CD4-positive, alpha-beta T cell treated with Interleukin-6 at 100 ng/mL for 8 hours (primary cell): ENCODE results near the gene WFIKKN1.

ENCODE experiments used
- DNase-seq: peaks from one replicate; pipeline ENCODE4 v3.0.0-alpha.2; 2020; ENCODE audit warnings: mixed read lengths, low spot score

Gene WFIKKN1

GRCh38 chr16:637081-638018, 6.6 kb downstream of the WFIKKN1 start:
- DNase-seq: peak; percentile 90

GRCh38 chr16:638034-638543, 7.3 kb downstream of the WFIKKN1 start:
- no peak for DNase-seq

DNA sequence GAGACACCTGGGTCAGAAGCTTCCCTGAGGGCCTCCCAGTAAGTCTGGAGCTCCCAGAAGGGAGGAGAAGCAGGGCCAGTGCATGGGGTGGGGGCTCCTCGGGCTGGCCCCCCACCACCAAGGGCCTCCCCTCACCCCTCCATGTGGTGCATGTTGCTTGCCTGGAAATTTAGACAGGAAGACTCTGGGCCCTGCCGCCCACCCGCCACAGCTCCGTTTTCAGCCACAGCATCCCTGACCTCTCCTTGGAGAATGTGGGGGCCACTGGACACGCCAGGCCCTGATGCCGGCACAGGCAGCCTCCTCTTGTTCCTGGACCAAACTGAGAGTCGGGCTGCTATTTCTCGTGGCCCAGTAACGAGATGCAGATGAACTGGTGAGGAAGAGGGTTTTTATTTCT, 8.1 kb downstream of the WFIKKN1 start:
- DNase-seq: no peak

DNA sequence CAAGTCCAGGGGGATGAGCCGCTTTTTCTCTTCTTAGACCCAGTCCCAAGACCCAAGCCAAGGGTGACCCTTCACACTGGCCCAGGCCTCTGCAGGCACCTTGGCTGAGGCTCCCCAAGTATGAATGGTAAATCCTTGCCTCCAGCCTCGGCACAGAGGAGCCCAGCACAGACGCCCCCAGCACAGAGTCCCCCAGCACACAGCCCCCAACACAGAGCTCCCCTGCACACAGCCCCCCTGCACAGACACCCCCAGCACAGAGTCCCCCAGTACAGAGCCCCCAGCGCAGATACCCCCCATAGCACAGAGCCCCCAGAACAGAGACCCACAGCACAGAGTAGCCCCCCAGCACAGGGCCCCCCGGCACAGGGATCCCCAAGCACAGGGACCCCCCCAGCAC, 9.8 kb downstream of the WFIKKN1 start:
- no peak for DNase-seq

- peak; percentile 53 for DNase-seq
Observed at GRCh38 chr16:641326-642188, 10.8 kb downstream of the WFIKKN1 start, which contains the start of gene MCRIP2. TSS of gene MCRIP2 (plus strand) at chr16:641828. CDS start at chr16:641992, 164 bp downstream.

GRCh38 chr16:642189-643049, 11.6 kb downstream of the WFIKKN1 start:
- no peak for DNase-seq

DNA sequence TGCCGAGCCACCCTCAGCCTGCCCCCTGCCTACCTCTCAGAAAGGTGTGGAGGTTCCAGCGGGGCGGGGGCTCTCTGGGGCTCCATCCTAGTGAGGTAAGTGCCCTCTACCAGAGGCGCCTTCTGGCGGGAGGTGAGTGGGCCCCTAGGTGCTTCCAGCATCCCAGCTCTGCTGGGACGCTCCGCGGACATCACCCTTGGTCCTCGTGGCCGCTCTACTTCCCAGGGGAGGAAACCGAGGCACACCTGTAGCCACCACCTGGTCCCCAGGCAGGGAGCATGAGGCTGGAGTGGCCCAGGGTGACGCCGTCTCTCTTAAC, 12.2 kb downstream of the WFIKKN1 start:
- DNase-seq: no peak

GRCh38 chr16:644556-644955, 13.8 kb downstream of the WFIKKN1 start:
- no peak for DNase-seq

DNA sequence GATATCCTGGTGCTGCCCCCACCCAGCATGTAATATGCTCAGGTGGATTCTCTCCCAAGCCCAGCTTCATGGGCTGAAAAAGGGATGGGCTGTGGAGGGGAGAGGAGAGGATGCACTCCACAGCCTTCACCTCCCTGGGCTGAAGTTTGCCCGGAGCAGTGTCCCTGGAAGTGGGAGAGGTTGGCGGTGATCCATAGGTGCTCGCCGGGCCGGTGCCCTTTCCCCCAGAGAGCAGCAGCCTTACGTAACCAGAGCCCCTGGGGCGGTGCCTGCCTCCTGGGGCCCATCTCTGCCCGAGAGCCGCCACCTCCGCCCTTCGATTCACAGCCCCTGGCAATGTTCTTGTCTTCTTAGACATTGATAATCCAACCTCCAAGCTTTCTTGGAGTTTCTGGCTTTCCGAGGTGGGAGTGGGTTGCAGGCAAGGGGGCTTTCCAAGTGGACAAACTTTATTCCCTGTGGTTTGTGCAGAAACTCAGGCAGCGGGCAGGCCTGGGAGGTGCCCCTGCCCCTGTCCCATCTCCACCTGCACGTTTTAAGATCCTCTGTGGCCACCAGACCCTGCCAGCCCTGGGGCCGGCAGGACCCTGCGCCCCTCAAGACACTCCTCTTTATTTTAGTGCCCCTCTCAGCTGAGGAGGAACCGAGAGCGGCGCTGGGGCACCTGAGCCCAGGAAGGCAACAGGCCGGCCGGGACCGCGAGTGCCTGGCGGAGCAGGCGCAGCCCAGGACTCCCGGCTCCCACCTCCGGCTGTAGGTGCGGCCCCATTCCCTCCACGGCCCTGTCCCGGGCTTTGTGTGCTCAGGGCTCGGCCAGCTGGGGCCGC, 15.3 kb downstream of the WFIKKN1 start:
- DNase-seq: no peak

- no peak for DNase-seq
Observed at GRCh38 chr16:646679-647172, 15.9 kb downstream of the WFIKKN1 start.

GRCh38 chr16:647173-647902, 16.6 kb downstream of the WFIKKN1 start:
- DNase-seq: no peak

DNA sequence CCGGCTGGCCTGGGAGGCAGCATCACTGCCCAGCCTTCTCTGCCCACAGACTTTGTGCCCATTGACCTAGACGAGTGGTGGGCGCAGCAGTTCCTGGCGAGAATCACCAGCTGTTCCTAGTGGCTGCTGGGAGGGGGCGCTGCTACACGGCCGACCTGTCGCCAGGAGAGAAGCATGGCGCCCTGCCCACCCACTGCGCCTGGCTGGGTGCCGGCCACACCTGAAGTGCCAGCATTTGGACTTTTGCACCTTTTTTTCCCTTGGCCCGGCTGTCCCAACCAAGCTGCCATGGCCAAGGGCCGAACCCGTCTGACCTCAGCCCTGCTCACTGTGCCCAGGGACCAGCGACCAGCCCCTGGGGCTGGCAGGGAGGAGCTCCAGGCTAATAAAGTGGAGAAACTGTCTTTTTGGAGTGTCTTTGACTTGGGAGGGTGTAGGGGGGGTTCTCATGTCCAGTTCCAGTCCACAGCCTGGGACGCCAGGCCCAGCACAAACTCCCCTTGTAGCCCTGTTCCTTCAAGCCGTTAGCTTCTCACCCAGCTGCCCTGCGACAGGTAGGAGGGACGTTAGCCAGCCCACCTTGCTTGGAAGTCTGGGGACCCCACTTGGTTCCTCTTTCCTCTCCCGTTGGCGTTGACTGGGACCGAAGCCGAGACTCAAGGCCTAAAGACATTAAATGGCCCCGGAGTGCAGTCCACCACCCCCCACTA, 17.4 kb downstream of the WFIKKN1 start:
- no peak for DNase-seq

DNA sequence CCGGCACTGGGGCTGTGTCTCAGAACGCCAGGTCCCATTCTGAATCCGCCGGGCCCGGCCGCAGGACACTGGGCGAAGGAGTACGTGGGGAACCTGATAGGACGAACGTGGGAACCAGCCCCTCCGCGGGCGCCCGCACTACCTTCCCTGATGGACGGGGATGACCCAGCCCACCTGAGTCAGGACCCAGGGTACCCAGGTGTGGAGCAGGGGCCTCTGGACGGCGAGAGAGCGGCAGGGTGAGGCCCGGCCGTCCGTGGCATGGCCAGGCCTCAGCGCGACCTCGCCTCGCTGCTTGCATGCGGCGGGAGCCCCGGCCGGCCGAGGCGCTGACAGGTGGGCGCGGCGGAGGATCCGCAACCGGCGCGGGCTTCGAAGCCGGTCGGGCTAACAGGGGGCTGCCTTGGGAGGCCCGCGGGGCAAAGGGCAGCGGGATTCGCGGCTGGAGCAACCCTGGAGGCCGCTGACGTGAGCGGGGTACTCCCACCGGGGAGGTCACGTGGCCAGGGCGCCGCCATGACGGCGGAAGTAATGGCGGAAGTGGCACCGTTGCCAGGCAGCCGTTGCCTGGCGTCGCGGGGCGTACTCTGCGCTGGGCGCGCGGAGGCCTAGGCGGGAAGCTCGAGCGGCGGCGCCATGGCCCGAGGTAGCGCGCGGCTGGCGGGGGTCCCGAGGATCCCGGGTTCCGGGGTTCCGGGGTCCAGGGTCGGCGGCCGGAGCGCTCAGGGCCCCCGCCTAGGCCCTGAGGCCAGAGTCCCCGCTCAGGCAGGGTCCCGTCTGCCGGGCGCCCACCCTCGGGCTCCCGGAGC, 18.2 kb downstream of the WFIKKN1 start, which contains the start of gene WDR90:
Gene WDR90, plus strand, starts transcription at position 585 of the 809 bp plus-strand sequence. Its CDS starts 52 bp downstream, at position 637.
- peak; percentile 88 for DNase-seq

DNA sequence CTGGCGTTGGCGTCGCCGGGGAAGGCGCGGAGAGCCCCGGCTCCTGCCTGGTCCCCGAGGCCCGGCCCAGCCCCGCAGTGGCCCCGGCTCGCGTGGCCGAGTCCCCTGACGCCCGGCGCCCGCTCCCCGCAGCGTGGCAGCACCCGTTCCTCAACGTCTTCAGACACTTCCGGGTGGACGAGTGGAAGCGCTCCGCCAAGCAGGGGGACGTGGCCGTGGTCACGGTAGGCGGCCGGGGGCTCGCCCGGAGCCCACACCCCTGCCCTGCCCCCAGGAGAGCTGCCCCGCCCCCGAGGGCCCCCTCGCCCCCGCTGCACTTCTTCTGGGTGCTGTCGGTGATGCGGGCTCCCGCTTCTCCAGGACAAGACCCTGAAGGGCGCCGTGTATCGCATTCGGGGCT, 18.8 kb downstream of the WFIKKN1 start:
- DNase-seq: no peak

DNA sequence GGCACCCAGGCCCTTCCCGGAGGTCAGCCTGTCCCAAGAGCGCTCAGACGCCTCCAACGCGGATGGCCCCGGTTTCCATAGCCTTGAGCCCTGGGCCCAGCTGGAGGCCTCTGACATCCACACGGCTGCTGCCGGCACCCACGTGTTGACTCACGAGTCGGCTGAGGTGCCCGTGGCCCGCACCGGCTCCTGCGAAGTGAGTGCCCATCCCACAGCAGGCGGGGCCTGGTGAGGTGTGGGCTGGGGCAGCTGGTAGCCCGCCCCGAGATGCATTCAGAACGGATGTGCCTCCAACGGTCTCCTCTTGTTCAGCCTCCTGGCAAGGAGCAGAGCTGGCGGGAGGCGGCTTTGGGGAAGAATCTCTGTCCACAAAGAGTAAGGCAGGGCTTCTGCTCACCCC, 21.1 kb downstream of the WFIKKN1 start:
- DNase-seq: no peak

GRCh38 chr16:652454-653305, 21.9 kb downstream of the WFIKKN1 start:
- DNase-seq: no peak

- no peak for DNase-seq
Observed at GRCh38 chr16:654034-654433, 23.2 kb downstream of the WFIKKN1 start.
